ENCODE data around the gene BHLHE40. TPM values are rescaled to one million over a fixed set of nuclear protein-coding genes. Genes with fewer than 3 reads are reported as not detected.

The BHLHE40 gene
- total and polyA plus RNA-seq, 2 of the 13 experiments (the other 11 are each of a cell fraction or from before 2014, with no cell fraction given): 1.8 to 51.0 TPM

DNA sequence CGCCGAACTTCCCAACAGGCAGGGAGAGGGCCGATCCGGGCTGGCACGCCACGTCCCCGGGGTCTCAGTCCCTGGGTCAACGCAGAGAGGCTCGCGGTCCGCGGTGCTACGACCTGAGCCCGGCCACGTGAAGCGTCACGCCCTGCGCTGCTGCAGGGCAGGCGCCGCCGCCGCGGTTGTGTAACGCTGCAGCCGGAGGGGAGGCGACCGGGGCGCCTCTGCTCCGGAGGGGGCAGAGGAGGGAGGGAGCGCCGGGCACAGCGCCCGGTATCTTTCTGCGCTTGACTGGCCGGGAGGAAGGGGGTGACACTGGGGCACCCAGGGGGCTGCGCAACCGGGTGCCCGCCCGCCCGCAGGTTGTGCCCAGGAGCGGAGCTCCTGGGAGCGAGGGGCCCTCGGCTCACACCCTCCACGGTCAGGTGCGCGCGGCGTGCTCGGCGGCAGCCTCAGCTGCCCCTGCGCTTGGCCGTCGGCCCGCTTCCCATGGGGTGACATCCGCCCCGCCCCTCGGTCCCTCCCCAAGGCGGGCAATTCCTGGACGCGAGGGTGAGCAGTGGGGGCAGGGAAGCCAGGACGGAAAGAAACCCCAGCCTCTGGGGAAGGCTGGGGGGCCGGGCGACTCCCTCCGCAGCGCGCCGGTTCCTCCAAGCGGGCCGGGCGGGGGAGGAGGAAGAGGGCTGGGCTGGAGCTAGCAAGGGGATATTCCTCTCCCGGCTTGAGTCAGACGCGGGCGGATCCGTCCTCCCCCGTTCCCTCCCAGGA, 852 bp upstream of the BHLHE40 start (continued):
- TF ChIP-seq ZNF557 (CRISPR knock-in tag; IDR thresholded peaks at IDR 0.05): no peak
- TF ChIP-seq, protein P1, sequence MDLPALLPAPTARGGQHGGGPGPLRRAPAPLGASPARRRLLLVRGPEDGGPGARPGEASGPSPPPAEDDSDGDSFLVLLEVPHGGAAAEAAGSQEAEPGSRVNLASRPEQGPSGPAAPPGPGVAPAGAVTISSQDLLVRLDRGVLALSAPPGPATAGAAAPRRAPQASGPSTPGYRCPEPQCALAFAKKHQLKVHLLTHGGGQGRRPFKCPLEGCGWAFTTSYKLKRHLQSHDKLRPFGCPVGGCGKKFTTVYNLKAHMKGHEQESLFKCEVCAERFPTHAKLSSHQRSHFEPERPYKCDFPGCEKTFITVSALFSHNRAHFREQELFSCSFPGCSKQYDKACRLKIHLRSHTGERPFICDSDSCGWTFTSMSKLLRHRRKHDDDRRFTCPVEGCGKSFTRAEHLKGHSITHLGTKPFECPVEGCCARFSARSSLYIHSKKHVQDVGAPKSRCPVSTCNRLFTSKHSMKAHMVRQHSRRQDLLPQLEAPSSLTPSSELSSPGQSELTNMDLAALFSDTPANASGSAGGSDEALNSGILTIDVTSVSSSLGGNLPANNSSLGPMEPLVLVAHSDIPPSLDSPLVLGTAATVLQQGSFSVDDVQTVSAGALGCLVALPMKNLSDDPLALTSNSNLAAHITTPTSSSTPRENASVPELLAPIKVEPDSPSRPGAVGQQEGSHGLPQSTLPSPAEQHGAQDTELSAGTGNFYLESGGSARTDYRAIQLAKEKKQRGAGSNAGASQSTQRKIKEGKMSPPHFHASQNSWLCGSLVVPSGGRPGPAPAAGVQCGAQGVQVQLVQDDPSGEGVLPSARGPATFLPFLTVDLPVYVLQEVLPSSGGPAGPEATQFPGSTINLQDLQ (CRISPR knock-in tag; IDR thresholded peaks at IDR 0.05): no peak
- TF ChIP-seq ELF1 (CRISPR knock-in tag; IDR thresholded peaks at IDR 0.05): peak; percentile 79
- peak; percentile 70; the same call in 1 of the 2 replicates for TF ChIP-seq HNRNPUL1 (IDR thresholded peaks at IDR 0.05; ENCODE audit: low read depth, low read length)
- TF ChIP-seq POLR2A (IDR thresholded peaks at IDR 0.05; ENCODE audit: insufficient read depth in 1 of 2, low read depth in 2 of 2, low read length in 2 of 2): peak in 1 of 2 experiments; percentile 83; a peak in 2 of 4 replicates
- TF ChIP-seq, protein P2, sequence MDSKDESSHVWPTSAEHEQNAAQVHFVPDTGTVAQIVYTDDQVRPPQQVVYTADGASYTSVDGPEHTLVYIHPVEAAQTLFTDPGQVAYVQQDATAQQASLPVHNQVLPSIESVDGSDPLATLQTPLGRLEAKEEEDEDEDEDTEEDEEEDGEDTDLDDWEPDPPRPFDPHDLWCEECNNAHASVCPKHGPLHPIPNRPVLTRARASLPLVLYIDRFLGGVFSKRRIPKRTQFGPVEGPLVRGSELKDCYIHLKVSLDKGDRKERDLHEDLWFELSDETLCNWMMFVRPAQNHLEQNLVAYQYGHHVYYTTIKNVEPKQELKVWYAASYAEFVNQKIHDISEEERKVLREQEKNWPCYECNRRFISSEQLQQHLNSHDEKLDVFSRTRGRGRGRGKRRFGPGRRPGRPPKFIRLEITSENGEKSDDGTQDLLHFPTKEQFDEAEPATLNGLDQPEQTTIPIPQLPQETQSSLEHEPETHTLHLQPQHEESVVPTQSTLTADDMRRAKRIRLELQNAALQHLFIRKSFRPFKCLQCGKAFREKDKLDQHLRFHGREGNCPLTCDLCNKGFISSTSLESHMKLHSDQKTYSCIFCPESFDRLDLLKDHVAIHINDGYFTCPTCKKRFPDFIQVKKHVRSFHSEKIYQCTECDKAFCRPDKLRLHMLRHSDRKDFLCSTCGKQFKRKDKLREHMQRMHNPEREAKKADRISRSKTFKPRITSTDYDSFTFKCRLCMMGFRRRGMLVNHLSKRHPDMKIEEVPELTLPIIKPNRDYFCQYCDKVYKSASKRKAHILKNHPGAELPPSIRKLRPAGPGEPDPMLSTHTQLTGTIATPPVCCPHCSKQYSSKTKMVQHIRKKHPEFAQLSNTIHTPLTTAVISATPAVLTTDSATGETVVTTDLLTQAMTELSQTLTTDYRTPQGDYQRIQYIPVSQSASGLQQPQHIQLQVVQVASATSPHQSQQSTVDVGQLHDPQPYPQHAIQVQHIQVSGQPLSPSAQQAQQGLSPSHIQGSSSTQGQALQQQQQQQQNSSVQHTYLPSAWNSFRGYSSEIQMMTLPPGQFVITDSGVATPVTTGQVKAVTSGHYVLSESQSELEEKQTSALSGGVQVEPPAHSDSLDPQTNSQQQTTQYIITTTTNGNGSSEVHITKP (CRISPR knock-in tag; IDR thresholded peaks at IDR 0.05; ENCODE audit: low read depth): peak; percentile 87
- peak; percentile 94 for TF ChIP-seq ZNF33B (CRISPR knock-in tag; IDR thresholded peaks at IDR 0.05)
- no peak for TF ChIP-seq EHMT2 (IDR thresholded peaks at IDR 0.05; ENCODE audit: borderline replicate concordance, low read depth, low read length)
- TF ChIP-seq DNMT1 (CRISPR knock-in tag; IDR thresholded peaks at IDR 0.05): peak; percentile 63; the same call in 1 of the 2 replicates
- TF ChIP-seq, protein P3, sequence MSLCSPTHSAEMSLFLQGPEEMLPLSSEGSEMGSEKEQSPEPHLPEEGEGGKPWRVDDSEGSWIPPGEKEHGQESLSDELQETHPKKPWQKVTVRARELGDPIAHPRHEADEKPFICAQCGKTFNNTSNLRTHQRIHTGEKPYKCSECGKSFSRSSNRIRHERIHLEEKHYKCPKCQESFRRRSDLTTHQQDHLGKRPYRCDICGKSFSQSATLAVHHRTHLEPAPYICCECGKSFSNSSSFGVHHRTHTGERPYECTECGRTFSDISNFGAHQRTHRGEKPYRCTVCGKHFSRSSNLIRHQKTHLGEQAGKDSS (CRISPR knock-in tag; IDR thresholded peaks at IDR 0.05; ENCODE audit: borderline replicate concordance, low read depth): peak; percentile 91; the same call in 1 of the 2 replicates
- TF ChIP-seq IRX3 (CRISPR knock-in tag; IDR thresholded peaks at IDR 0.05; ENCODE audit: borderline replicate concordance, low read depth): no peak
- TF ChIP-seq, protein P4, sequence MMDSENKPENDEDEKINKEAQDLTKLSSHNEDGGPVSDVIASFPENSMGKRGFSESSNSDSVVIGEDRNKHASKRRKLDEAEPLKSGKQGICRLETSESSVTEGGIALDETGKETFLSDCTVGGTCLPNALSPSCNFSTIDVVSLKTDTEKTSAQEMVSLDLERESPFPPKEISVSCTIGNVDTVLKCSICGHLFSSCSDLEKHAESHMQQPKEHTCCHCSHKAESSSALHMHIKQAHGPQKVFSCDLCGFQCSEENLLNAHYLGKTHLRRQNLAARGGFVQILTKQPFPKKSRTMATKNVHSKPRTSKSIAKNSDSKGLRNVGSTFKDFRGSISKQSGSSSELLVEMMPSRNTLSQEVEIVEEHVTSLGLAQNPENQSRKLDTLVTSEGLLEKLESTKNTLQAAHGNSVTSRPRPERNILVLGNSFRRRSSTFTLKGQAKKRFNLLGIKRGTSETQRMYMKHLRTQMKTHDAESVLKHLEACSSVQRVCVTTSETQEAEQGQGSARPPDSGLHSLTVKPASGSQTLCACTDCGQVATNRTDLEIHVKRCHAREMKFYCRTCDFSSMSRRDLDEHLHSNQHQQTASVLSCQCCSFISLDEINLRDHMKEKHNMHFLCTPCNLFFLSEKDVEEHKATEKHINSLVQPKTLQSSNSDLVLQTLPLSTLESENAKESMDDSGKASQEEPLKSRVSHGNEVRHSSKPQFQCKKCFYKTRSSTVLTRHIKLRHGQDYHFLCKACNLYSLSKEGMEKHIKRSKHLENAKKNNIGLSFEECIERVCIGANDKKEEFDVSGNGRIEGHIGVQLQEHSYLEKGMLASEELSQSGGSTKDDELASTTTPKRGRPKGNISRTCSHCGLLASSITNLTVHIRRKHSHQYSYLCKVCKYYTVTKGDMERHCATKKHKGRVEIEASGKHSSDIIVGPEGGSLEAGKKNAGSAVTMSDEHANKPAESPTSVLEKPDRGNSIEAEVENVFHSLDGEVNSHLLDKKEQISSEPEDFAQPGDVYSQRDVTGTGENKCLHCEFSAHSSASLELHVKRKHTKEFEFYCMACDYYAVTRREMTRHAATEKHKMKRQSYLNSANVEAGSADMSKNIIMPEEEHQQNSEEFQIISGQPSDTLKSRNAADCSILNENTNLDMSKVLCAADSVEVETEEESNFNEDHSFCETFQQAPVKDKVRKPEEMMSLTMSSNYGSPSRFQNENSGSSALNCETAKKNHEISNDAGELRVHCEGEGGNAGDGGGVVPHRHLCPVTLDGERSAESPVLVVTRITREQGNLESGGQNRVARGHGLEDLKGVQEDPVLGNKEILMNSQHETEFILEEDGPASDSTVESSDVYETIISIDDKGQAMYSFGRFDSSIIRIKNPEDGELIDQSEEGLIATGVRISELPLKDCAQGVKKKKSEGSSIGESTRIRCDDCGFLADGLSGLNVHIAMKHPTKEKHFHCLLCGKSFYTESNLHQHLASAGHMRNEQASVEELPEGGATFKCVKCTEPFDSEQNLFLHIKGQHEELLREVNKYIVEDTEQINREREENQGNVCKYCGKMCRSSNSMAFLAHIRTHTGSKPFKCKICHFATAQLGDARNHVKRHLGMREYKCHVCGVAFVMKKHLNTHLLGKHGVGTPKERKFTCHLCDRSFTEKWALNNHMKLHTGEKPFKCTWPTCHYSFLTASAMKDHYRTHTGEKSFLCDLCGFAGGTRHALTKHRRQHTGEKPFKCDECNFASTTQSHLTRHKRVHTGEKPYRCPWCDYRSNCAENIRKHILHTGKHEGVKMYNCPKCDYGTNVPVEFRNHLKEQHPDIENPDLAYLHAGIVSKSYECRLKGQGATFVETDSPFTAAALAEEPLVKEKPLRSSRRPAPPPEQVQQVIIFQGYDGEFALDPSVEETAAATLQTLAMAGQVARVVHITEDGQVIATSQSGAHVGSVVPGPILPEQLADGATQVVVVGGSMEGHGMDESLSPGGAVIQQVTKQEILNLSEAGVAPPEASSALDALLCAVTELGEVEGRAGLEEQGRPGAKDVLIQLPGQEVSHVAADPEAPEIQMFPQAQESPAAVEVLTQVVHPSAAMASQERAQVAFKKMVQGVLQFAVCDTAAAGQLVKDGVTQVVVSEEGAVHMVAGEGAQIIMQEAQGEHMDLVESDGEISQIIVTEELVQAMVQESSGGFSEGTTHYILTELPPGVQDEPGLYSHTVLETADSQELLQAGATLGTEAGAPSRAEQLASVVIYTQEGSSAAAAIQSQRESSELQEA (CRISPR knock-in tag; IDR thresholded peaks at IDR 0.05; ENCODE audit: not compliant biosample characterization): peak; percentile 90
